Brain microvascular endothelial cell (primary cell): ENCODE measurements around the gene HRH1.
"Not testable (repeated sequence)": the region's sequence is repeated elsewhere in the genome, so short reads cannot be mapped to it uniquely, and the experiment has no call there.

Source experiments
- DNase-seq: peaks from one replicate; pipeline ENCODE4 v3.0.0-alpha.2; 2020
- H3K27ac ChIP-seq: fragments of 250-450 bp; sonication (Bioruptor Pico); 2 replicates; pipeline ENCODE4 v1.5.1; 2020; ENCODE audit warnings: mild to moderate bottlenecking, moderate library complexity
- H3K27me3 ChIP-seq: fragments of 250-450 bp; sonication (Bioruptor Pico); replicated peaks from 2 replicates; pipeline ENCODE4 v1.5.1; 2020; ENCODE audit warnings: mild to moderate bottlenecking
- H3K36me3 ChIP-seq: fragments of 250-450 bp; sonication (Bioruptor Pico); replicated peaks from 2 replicates; pipeline ENCODE4 v1.5.1; 2020; ENCODE audit warnings: mild to moderate bottlenecking
- H3K4me3 ChIP-seq: 2 replicates; pipeline ENCODE4 v1.5.1; 2011; ENCODE audit warnings: low read depth, mild to moderate bottlenecking, control low read depth, low read length, moderate library complexity
- in situ Hi-C: cut with HindIII; loops from 2 replicates; pipeline ENCODE4 v1.10.0; 2017; ENCODE audit warnings: low sequenced_read_pairs, low pct_ligation_motif_present
- TF ChIP-seq, protein P1 (sequence below): IDR thresholded peaks from 2 replicates; pipeline ENCODE4 v1.5.1; 2011; ENCODE audit warnings: low read depth, mild to moderate bottlenecking, moderate library complexity, low read length, control low read depth, inconsistent platforms; ENCODE audit errors: missing control alignments

HRH1 gene

DNA sequence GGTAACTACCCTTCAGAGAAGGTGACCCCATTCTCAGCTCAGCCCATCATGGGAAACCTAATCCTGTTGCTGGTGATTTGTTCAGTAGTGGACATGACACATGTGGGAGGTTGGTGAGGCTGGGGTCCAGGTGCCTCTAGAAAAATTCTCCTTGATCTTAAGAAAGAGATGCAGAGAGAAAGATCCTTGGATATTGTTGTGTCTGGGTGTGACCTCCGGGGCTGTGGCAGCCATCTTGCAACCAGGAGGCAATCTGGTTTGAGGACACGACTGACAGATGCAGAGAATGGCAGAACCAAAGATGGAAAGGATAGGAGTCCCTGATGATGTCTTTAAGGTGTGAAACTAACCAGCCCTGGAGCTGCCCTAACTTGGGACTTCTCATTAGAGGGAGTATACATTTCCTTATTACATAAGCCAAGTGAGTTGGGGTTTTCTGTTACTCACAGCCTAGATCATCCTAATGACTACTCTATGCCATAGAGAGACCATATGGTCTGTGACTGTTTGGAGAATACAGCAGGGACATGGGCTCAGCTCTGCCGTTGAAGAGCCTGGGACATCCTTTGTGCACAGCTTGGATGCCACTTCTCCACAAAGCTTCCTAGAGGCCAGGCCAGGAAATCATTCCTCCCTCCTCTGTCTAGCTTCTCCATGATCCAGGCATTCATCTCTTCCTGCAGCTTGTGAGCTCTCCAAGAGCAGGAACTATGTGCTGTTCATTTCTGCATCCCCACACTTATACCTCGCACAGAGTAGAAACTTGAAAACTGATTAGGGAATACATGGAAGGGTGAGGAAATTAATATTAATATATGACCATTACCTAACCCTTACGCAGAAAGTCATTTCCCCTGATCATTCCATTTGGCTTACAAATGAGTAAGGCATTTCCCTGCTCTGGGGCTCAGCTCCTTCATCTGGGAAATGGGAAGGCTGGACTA, 45.9 kb downstream of the HRH1 start:
- H3K27me3 ChIP-seq: no peaks in the 10 kb centered on the region
- in situ Hi-C loops: no loop called here
- DNase-seq: no peak
- peak overlapping the region; percentile 15 for H3K27ac ChIP-seq
- no peak overlapping the region for H3K4me3 ChIP-seq
- TF ChIP-seq, protein P1, sequence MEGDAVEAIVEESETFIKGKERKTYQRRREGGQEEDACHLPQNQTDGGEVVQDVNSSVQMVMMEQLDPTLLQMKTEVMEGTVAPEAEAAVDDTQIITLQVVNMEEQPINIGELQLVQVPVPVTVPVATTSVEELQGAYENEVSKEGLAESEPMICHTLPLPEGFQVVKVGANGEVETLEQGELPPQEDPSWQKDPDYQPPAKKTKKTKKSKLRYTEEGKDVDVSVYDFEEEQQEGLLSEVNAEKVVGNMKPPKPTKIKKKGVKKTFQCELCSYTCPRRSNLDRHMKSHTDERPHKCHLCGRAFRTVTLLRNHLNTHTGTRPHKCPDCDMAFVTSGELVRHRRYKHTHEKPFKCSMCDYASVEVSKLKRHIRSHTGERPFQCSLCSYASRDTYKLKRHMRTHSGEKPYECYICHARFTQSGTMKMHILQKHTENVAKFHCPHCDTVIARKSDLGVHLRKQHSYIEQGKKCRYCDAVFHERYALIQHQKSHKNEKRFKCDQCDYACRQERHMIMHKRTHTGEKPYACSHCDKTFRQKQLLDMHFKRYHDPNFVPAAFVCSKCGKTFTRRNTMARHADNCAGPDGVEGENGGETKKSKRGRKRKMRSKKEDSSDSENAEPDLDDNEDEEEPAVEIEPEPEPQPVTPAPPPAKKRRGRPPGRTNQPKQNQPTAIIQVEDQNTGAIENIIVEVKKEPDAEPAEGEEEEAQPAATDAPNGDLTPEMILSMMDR: no peak
- H3K36me3 ChIP-seq: no peaks in the 10 kb centered on the region

DNA sequence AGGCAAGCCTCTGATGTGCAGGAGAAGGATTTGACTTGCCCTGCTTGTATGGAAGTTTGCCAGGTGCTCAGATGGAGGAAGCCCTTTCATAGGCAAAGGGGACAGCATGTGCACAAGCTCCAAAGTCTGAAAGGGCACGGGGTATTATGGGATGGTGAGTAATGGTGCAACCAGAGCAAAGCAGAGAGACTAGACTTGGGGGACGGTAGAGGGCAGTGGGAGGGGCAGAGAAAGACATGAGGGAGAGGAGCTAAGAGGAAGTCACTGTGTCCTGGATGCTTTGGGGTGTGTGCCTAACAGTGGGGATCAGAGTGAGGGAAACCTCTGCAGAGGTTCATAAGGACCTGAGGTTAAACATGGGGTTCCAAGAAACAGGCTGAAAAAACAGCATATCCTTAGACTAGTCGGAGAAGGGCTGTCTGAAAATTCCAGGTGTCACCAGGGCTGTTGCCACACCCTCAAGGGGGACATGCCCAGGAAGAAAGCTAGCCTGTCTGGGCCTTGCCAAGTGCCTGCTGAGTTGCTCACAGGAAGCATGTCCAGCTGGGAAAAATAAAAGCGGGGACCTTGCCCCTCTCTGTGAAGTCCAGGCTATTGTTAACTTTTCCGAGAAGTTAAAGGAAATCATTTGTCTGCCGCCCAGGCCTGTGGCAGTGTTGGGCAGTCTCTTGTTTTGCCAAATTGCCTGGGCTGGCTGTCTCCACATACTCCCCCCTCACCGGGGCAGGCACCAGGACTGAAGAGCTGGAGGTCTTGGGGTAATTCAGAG, 47.1 kb downstream of the HRH1 start:
- DNase-seq: no peak
- Histone ChIP-seq H3K27ac (peak overlapping the region; percentile 43), H3K27me3 (no peaks in the 10 kb centered on the region), H3K36me3 (no peaks in the 10 kb centered on the region), H3K4me3 (no peak overlapping the region)
- in situ Hi-C loops: no loop called here
- TF ChIP-seq, protein P1: no peak

DNA sequence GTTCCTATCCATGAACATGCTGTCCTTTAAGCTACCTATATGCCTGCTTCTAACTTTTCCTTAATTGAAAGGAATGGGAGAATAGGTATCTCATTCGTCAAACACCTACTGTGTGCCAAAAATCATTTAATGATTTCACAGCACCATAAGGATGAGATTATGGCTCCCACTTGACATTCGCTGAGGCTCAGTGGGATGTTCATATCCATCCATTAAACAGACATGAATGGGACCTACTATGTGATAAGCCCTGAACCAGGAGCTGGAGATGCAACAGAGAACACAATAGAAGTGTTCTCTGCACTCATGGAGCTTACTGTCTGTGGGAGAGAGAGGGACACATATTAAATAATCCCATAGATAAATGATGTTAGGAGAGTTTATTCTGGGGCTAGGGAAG, 49.7 kb downstream of the HRH1 start:
- Histone ChIP-seq H3K36me3 (no peaks in the 10 kb centered on the region), H3K27ac (no peak overlapping the region), H3K4me3 (no peak overlapping the region), H3K27me3 (no peaks in the 10 kb centered on the region)
- DNase-seq: no peak
- in situ Hi-C loops: no loop called here
- TF ChIP-seq, protein P1: no peak

DNA sequence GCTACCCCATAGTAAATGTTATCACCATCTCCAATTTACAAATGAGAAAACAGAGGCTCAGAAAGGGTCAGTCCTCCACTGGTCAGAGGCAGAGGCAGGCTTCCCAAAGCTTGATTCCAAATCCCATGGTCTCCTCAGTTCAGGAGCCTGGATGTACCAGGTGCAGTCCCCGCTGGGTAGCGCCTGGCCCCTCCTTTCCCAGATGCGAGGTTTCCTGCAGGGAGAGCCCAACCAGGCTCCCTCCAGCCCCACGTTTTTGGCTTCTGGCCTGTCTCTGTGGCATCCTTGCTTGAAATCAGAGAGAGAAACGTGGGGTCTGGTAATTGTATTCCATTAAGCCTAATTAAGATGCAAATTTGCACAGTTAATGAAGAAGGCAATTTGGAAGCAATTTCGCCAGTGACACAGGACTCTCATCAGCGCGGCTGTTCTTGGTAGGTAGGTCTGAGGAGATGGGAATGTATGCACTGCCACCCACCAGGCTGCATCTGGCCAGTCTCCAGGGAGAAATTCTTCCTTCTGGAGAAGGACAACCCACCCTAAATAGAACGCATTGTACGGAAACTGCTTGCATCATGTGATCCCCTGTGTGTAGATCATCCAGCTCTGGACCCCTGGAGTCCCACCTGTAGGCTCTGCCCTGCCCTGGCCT, 50.5 kb downstream of the HRH1 start:
- Histone ChIP-seq H3K36me3 (no peaks in the 10 kb centered on the region), H3K27me3 (no peaks in the 10 kb centered on the region), H3K27ac (no peak overlapping the region), H3K4me3 (no peak overlapping the region)
- in situ Hi-C loops: no loop called here
- DNase-seq: no peak
- TF ChIP-seq, protein P1: no peak

GRCh38 chr3:11205881-11206280, 51.6 kb downstream of the HRH1 start:
- H3K4me3 ChIP-seq, H3K27me3 ChIP-seq, H3K36me3 ChIP-seq, in situ Hi-C loops, H3K27ac ChIP-seq, DNase-seq: not testable (repeated sequence)
- TF ChIP-seq, protein P1: peak; percentile 48
